Astrocyte (in vitro differentiated cells and primary cell): Measurements from ENCODE around the gene KAT7. TPM values are rescaled to one million over a fixed set of nuclear protein-coding genes. Genes with fewer than 3 reads are reported as not detected.

Experiments used
- DNase-seq: peaks from one replicate; pipeline ENCODE4 v3.0.0-alpha.2; 2010; ENCODE audit warnings: low read depth
- FAIRE-seq: peaks from 2 replicates; lab custom pipeline; 2011; peaks lifted over from hg19 to GRCh38; lab: Jason Lieb, UNC
- H2AFZ ChIP-seq: 2 replicates; pipeline ENCODE4 v1.6.0; 2012; ENCODE audit warnings: low read depth, low read length, inconsistent platforms
- H3K27ac ChIP-seq: 2 replicates; pipeline ENCODE4 v1.5.1; 2011; ENCODE audit warnings: low read depth, low read length, inconsistent platforms
- H3K27me3 ChIP-seq: 2 replicates; pipeline ENCODE4 v1.6.0; 2011; ENCODE audit warnings: low read length, inconsistent platforms; ENCODE audit not compliant: insufficient read depth
- H3K36me3 ChIP-seq: 2 replicates; pipeline ENCODE4 v1.5.1; 2011; ENCODE audit warnings: low read length, inconsistent platforms; ENCODE audit not compliant: insufficient read depth
- H3K4me1 ChIP-seq: 2 replicates; pipeline ENCODE4 v1.5.1; 2011; ENCODE audit warnings: low read length, inconsistent platforms; ENCODE audit not compliant: insufficient read depth
- H3K4me2 ChIP-seq: 2 replicates; pipeline ENCODE4 v1.6.0; 2012; ENCODE audit warnings: low read length, inconsistent platforms
- H3K4me3 ChIP-seq: 2 replicates; pipeline ENCODE4 v1.5.1; 2011; ENCODE audit warnings: low read depth, mild to moderate bottlenecking, low read length, inconsistent platforms; ENCODE audit not compliant: insufficient read depth
- H3K79me2 ChIP-seq: 2 replicates; pipeline ENCODE4 v1.6.0; 2012; ENCODE audit warnings: mild to moderate bottlenecking, low read length, inconsistent platforms; ENCODE audit not compliant: insufficient read depth
- H3K9ac ChIP-seq: 2 replicates; pipeline ENCODE4 v1.6.0; 2012; ENCODE audit warnings: mild to moderate bottlenecking, low read length, inconsistent platforms
- H3K9me3 ChIP-seq: 2 replicates; pipeline ENCODE4 v1.5.1; 2012; ENCODE audit warnings: low read depth, mild to moderate bottlenecking, low read length, inconsistent platforms; ENCODE audit not compliant: insufficient read depth
- H4K20me1 ChIP-seq: 2 replicates; pipeline ENCODE4 v1.6.0; 2012; ENCODE audit warnings: low read length, inconsistent platforms; ENCODE audit not compliant: insufficient read depth
- H3K27ac Mint-ChIP-seq: one replicate; pipeline ENCODE4 v1.8.0; 2021; ENCODE audit warnings: mild to moderate bottlenecking, mixed read lengths; ENCODE audit not compliant: unreplicated experiment
- H3K27me3 Mint-ChIP-seq: one replicate; pipeline ENCODE4 v1.8.0; 2021; ENCODE audit warnings: low read depth, mixed read lengths; ENCODE audit not compliant: unreplicated experiment
- H3K36me3 Mint-ChIP-seq: one replicate; pipeline ENCODE4 v1.8.0; 2021; ENCODE audit warnings: low read depth, mixed read lengths; ENCODE audit not compliant: unreplicated experiment
- H3K4me1 Mint-ChIP-seq: one replicate; pipeline ENCODE4 v1.8.0; 2021; ENCODE audit warnings: low read depth, mixed read lengths; ENCODE audit not compliant: unreplicated experiment
- H3K4me3 Mint-ChIP-seq: one replicate; pipeline ENCODE4 v1.8.0; 2021; ENCODE audit warnings: mild to moderate bottlenecking, moderate library complexity, mixed read lengths; ENCODE audit not compliant: unreplicated experiment
- H3K9me3 Mint-ChIP-seq: one replicate; pipeline ENCODE4 v1.8.0; 2021; ENCODE audit warnings: mild to moderate bottlenecking, mixed read lengths; ENCODE audit not compliant: unreplicated experiment
- EZH2 ChIP-seq: IDR thresholded peaks from 2 replicates; pipeline ENCODE4 v1.6.1; 2012; ENCODE audit warnings: mild to moderate bottlenecking, low read length, inconsistent platforms; ENCODE audit not compliant: insufficient read depth
- total RNA-seq: library from RNA; stranded (reverse); gene quantifications from 2 replicates; pipeline ENCODE4 v1.2.1, GENCODE V29; 2021
- TF ChIP-seq, protein P1 (sequence below): IDR thresholded peaks from 2 replicates; pipeline ENCODE4 v1.5.1; 2011; ENCODE audit warnings: low read depth, mild to moderate bottlenecking, inconsistent platforms, low read length, moderate library complexity; ENCODE audit not compliant: insufficient read depth

KAT7 gene
- total RNA-seq, 1 donor from 2014 or later, result 42.0 TPM

DNA sequence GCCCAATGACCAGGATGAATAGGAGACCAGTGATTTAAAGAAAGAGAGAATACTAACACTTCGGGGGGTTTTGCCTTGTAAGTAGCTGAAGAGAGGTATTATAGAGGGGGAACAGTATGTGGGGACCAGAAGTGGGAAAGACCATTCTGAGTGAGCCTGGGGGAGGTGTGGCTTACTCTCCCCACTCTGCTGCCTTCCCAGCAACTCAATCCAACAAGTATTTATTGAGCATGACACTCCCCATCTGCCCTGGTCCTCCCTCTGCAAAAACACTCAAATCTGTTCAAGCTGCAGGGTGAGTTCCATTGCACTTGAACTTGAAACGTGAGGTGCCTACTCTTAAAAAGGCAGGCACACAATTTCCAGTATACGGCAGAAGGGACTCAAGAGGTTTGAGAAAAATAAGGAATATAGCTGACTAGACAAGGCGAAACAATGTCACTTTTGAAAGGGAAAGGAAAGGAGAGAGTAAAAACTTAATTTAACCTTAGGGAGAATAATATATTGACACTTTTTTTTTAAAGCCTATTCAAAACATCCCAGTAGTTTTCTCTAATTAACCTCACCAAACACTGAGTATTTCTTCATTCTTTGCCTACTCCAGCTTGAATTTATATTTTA, 32.7 kb upstream of the KAT7 start:
- H4K20me1 ChIP-seq, result no peaks in the 10 kb centered on the region
- no peak overlapping the region for H3K27ac ChIP-seq
- H3K4me1 ChIP-seq, result no peaks in the 10 kb centered on the region
- TF ChIP-seq EZH2, result no peak
- TF ChIP-seq, protein P1, sequence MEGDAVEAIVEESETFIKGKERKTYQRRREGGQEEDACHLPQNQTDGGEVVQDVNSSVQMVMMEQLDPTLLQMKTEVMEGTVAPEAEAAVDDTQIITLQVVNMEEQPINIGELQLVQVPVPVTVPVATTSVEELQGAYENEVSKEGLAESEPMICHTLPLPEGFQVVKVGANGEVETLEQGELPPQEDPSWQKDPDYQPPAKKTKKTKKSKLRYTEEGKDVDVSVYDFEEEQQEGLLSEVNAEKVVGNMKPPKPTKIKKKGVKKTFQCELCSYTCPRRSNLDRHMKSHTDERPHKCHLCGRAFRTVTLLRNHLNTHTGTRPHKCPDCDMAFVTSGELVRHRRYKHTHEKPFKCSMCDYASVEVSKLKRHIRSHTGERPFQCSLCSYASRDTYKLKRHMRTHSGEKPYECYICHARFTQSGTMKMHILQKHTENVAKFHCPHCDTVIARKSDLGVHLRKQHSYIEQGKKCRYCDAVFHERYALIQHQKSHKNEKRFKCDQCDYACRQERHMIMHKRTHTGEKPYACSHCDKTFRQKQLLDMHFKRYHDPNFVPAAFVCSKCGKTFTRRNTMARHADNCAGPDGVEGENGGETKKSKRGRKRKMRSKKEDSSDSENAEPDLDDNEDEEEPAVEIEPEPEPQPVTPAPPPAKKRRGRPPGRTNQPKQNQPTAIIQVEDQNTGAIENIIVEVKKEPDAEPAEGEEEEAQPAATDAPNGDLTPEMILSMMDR, result no peak
- H3K27me3 Mint-ChIP-seq, result no peaks in the 10 kb centered on the region
- H2AFZ ChIP-seq, result no peak overlapping the region
- H3K9me3 ChIP-seq, result no peaks in the 10 kb centered on the region
- FAIRE-seq, result no peak
- no peak for DNase-seq
- no peak overlapping the region for H3K4me2 ChIP-seq
- H3K9me3 Mint-ChIP-seq, result peaks cover 2% of the 10 kb centered on the region
- H3K36me3 Mint-ChIP-seq, result no peaks in the 10 kb centered on the region
- H3K4me1 Mint-ChIP-seq, result no peaks in the 10 kb centered on the region
- H3K4me3 Mint-ChIP-seq, result no peak overlapping the region
- no peak overlapping the region for H3K4me3 ChIP-seq
- no peaks in the 10 kb centered on the region for H3K79me2 ChIP-seq
- no peaks in the 10 kb centered on the region for H3K36me3 ChIP-seq
- no peak overlapping the region for H3K9ac ChIP-seq
- no peak overlapping the region for H3K27ac Mint-ChIP-seq
- H3K27me3 ChIP-seq, result no peaks in the 10 kb centered on the region

DNA sequence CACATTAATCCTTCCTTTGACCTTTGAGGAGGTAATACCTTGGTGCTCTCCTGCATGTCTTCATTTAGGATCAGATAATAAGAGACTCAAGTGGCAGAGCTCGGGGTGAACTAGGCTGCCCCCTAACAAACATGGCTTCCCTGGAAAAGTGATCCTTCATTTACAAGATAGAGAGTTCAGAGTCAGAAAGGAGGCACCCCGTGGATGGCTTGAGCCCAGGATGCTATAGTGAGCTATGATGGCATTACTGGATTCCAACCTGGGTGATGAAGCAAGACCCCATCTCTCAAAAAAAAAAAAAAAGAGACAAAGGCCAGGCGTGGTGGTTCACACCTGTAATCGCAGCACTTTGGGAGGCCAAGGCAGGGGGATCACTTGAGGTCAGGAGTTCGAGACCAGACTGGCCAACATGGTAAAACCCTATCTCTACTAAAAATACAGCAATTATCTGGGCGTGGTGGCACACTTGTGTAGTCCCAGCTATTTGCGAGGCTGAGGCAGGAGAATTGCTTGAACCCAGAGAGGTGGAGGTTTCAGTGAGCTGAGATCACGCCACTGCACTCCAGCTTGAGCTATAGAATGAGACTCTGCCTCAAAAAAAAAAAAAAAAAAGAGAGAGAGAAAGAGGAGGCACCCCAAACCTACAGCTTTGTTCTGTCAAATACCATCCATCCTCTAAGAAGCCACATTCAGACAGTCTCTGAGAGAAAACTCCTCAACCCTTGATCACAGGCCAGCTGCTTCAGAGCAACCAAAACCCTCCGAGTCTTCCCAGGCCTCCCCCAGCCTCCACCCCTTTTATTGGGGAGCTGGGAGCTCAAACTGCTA, 31.9 kb upstream of the KAT7 start:
- Histone ChIP-seq H3K9ac (no peak overlapping the region), H3K4me3 (no peak overlapping the region), H3K27ac (no peak overlapping the region), H3K4me1 (no peaks in the 10 kb centered on the region), H3K27me3 (no peaks in the 10 kb centered on the region), H3K4me2 (no peak overlapping the region), H3K9me3 (no peaks in the 10 kb centered on the region), H3K79me2 (no peaks in the 10 kb centered on the region), H2AFZ (no peak overlapping the region), H4K20me1 (no peaks in the 10 kb centered on the region), H3K36me3 (no peaks in the 10 kb centered on the region)
- Mint-ChIP-seq H3K4me1 (no peaks in the 10 kb centered on the region), H3K27ac (no peak overlapping the region), H3K36me3 (no peaks in the 10 kb centered on the region), H3K27me3 (no peaks in the 10 kb centered on the region), H3K9me3 (peaks cover 2% of the 10 kb centered on the region), H3K4me3 (no peak overlapping the region)
- FAIRE-seq (no peak), DNase-seq (no peak)
- TF ChIP-seq, protein P1, result no peak
- no peak for TF ChIP-seq EZH2
